PC-3 (cell line): ENCODE data around the gene UBAC2.

ENCODE experiments used
- CTCF ChIP-seq: fragments of 300-600 bp; sonication (generic); conservative IDR thresholded peaks from 2 replicates; pipeline ENCODE4 v1.5.1; 2017; ENCODE audit warnings: antibody characterized with exemption, low read depth, mild to moderate bottlenecking, low read length
- EZH2 ChIP-seq: fragments of 300-600 bp; sonication (generic); IDR thresholded peaks from one replicate; pipeline ENCODE4 v1.6.1; 2017; ENCODE audit warnings: antibody characterized with exemption, mild to moderate bottlenecking, low read length; ENCODE audit not compliant: unreplicated experiment
- EZH2phosphoT487 ChIP-seq: fragments of 300-600 bp; sonication (generic); IDR thresholded peaks from 2 replicates; pipeline ENCODE4 v1.6.1; 2018; ENCODE audit warnings: mild to moderate bottlenecking, antibody characterized with exemption, low read length, borderline replicate concordance

DNA sequence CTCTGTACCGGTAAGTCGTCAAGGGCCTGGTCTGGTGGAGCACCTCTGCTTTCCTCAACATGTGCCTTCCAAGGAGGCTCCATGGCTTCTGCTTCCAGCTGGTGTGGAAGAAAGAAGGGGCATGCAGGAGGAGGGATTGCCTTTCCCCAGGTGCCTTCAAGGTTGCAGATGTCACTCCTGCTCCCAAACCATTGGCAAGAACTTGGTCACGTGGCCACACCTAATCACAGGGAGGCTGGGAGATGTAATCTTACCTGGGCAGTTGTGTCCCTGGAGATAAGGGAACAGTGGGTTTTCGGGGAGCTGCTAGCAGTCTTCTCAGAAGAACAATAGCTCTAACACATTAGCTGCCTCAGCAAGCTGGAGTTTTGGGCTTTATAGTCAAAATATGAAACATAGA, 67.3 kb downstream of the UBAC2 start:
- no peak for TF ChIP-seq CTCF
- TF ChIP-seq EZH2: no peak
- TF ChIP-seq EZH2phosphoT487: no peak
